ENCODE measurements around the gene CHST11. TPM values are rescaled to one million over a fixed set of nuclear protein-coding genes. Genes with fewer than 3 reads are reported as not detected.

Gene CHST11
- total and polyA plus RNA-seq, 7 experiments from 2014 or later: 23.4 to 74.3 (median 32.0) TPM

- peaks cover 0 to 14% of the 10 kb centered on the region in 2 donors for H3K4me1 ChIP-seq (ENCODE audit: control insufficient read depth in 2 of 2, insufficient read depth in 2 of 2, low read length in 2 of 2)
- Mint-ChIP-seq H3K27me3 (no peaks in the 10 kb centered on the region), H3K4me3 (no peak overlapping the region), H3K27ac (peak overlapping the region in 1 of 9 donors; percentile 1), H3K4me1 (peaks cover 21 to 37% (median 30%) of the 10 kb centered on the region in 7 donors), H3K36me3 (peaks cover 0 to 23% (median 14%) of the 10 kb centered on the region in 5 donors), H3K9me3 (peaks cover 0 to under 1% (median 0%) of the 10 kb centered on the region in 11 donors)
- H3K27ac ChIP-seq (ENCODE audit: low read depth, low read length): no peak overlapping the region
- intact Hi-C loops (cut with micrococcal nuclease): no loop called here
- POLR2A ChIA-PET: no interaction called here
- no peaks in the 10 kb centered on the region for H3K27me3 ChIP-seq (ENCODE audit: control insufficient read depth in 2 of 2, insufficient read depth in 2 of 2, low read length in 2 of 2)
- H3K36me3 ChIP-seq (ENCODE audit: control insufficient read depth in 2 of 3, insufficient read depth in 3 of 3, low read length in 3 of 3): no peaks in the 10 kb centered on the region
- ATAC-seq (no peak), DNase-seq (no peak)
- no peaks in the 10 kb centered on the region for H3K9me3 ChIP-seq (ENCODE audit: control insufficient read depth in 2 of 3, low read length in 3 of 3)
- CTCF ChIA-PET: no interaction called here
- H3K4me3 ChIP-seq (ENCODE audit: low read length): no peak overlapping the region
These were observed 177.3 kb downstream of the CHST11 start for GRCh38 chr12:104634044-104634443.

GRCh38 chr12:104634852-104635251, 178.1 kb downstream of the CHST11 start:
- peaks cover 0 to 8% (median 0%) of the 10 kb centered on the region in 11 donors for H3K9me3 Mint-ChIP-seq
- H3K27ac Mint-ChIP-seq: peak overlapping the region in 1 of 9 donors; percentile 36
- Histone ChIP-seq H3K27ac (ENCODE audit: low read depth, low read length) (no peak overlapping the region), H3K36me3 (ENCODE audit: control insufficient read depth in 2 of 3, insufficient read depth in 3 of 3, low read length in 3 of 3) (no peaks in the 10 kb centered on the region), H3K4me3 (ENCODE audit: low read length) (no peak overlapping the region), H3K9me3 (ENCODE audit: control insufficient read depth in 2 of 3, low read length in 3 of 3) (no peaks in the 10 kb centered on the region), H3K4me1 (ENCODE audit: control insufficient read depth in 2 of 2, insufficient read depth in 2 of 2, low read length in 2 of 2) (peaks cover 0 to 14% of the 10 kb centered on the region in 2 donors), H3K27me3 (ENCODE audit: control insufficient read depth in 2 of 2, insufficient read depth in 2 of 2, low read length in 2 of 2) (no peaks in the 10 kb centered on the region)
- peaks cover 0 to 31% (median 22%) of the 10 kb centered on the region in 5 donors for H3K36me3 Mint-ChIP-seq
- no peak overlapping the region for H3K4me3 Mint-ChIP-seq
- ChIA-PET POLR2A (no interaction called here), CTCF (no interaction called here)
- intact Hi-C loops (cut with micrococcal nuclease): no loop called here
- no peak for DNase-seq
- ATAC-seq: no peak
- peaks cover 21 to 44% (median 30%) of the 10 kb centered on the region in 7 donors for H3K4me1 Mint-ChIP-seq
- no peaks in the 10 kb centered on the region for H3K27me3 Mint-ChIP-seq

GRCh38 chr12:104635607-104636343, 179.0 kb downstream of the CHST11 start:
- no peak overlapping the region for H3K4me3 ChIP-seq (ENCODE audit: low read length)
- intact Hi-C loops (cut with micrococcal nuclease): no loop called here
- H3K27me3 Mint-ChIP-seq: no peaks in the 10 kb centered on the region
- no peaks in the 10 kb centered on the region for H3K27me3 ChIP-seq (ENCODE audit: control insufficient read depth in 2 of 2, insufficient read depth in 2 of 2, low read length in 2 of 2)
- peaks cover 21 to 48% (median 27%) of the 10 kb centered on the region in 7 donors for H3K4me1 Mint-ChIP-seq
- H3K27ac Mint-ChIP-seq: peak overlapping the region in 1 of 9 donors; percentile 78
- H3K27ac ChIP-seq (ENCODE audit: low read depth, low read length): no peak overlapping the region
- no peak for ATAC-seq
- CTCF ChIA-PET: no interaction called here
- no peaks in the 10 kb centered on the region for H3K36me3 ChIP-seq (ENCODE audit: control insufficient read depth in 2 of 3, insufficient read depth in 3 of 3, low read length in 3 of 3)
- POLR2A ChIA-PET: interaction anchor here (0.7 kb wide), 1 partner anchor 282 kb away, joined by 4 read pairs; no protein-coding TSS in a partner anchor
- peaks cover 0 to 40% (median 29%) of the 10 kb centered on the region in 5 donors for H3K36me3 Mint-ChIP-seq
- H3K4me3 Mint-ChIP-seq: no peak overlapping the region
- peaks cover 0 to 14% of the 10 kb centered on the region in 2 donors for H3K4me1 ChIP-seq (ENCODE audit: control insufficient read depth in 2 of 2, insufficient read depth in 2 of 2, low read length in 2 of 2)
- no peaks in the 10 kb centered on the region for H3K9me3 ChIP-seq (ENCODE audit: control insufficient read depth in 2 of 3, low read length in 3 of 3)
- no peak for DNase-seq
- peaks cover 0 to 13% (median 4%) of the 10 kb centered on the region in 11 donors for H3K9me3 Mint-ChIP-seq

DNA sequence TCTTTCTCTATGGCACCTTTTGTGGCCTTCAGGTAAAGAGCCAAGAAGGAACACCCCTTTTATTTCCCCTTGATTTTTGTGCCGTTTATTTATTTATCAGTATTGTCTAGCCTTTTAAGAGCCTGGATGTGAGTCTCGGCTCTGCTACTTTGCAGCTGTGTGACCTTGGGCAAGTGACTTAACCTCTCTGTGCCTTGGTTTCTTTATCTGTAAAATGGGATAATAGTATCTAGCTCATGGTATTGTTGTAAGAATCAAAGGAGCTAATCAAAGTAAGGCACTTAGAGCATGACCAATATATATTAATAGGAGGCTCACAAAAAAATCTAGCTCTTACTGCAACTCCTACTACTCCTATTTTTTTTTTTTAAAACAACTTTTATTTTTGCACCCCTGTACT, 179.7 kb downstream of the CHST11 start:
- no peak for ATAC-seq
- Histone ChIP-seq H3K9me3 (ENCODE audit: control insufficient read depth in 2 of 3, low read length in 3 of 3) (no peaks in the 10 kb centered on the region), H3K27ac (ENCODE audit: low read depth, low read length) (no peak overlapping the region), H3K4me1 (ENCODE audit: control insufficient read depth in 2 of 2, insufficient read depth in 2 of 2, low read length in 2 of 2) (peaks cover 0 to 14% of the 10 kb centered on the region in 2 donors), H3K4me3 (ENCODE audit: low read length) (no peak overlapping the region), H3K27me3 (ENCODE audit: control insufficient read depth in 2 of 2, insufficient read depth in 2 of 2, low read length in 2 of 2) (no peaks in the 10 kb centered on the region), H3K36me3 (ENCODE audit: control insufficient read depth in 2 of 3, insufficient read depth in 3 of 3, low read length in 3 of 3) (no peaks in the 10 kb centered on the region)
- peaks cover 0 to 40% (median 34%) of the 10 kb centered on the region in 5 donors for H3K36me3 Mint-ChIP-seq
- peaks cover 0 to 17% (median 4%) of the 10 kb centered on the region in 11 donors for H3K9me3 Mint-ChIP-seq
- peak overlapping the region in 1 of 9 donors; percentile 78 for H3K27ac Mint-ChIP-seq
- ChIA-PET POLR2A (no interaction called here), CTCF (no interaction called here)
- no peak overlapping the region for H3K4me3 Mint-ChIP-seq
- intact Hi-C loops (cut with micrococcal nuclease): no loop called here
- no peak for DNase-seq
- no peaks in the 10 kb centered on the region for H3K27me3 Mint-ChIP-seq
- H3K4me1 Mint-ChIP-seq: peaks cover 21 to 48% (median 26%) of the 10 kb centered on the region in 7 donors

DNA sequence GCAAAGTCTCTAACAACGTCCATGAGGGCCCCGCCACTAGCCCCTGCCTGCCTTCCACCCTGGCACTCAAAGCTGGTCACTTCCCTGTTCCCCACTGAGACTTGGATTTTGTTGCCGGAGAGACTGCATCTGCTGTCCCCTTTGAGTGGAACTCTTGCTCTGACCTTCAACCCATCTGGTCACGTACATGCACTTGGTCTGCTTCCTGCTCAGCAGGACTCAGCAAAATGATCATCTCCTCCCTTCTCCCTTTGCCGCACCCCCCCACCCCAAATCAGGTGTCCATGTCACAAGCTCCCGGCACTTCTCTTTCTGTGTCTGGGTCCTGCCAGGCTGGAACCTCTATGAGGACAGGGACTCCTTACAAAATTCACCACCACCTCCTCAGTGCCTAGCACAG, 180.9 kb downstream of the CHST11 start:
- Mint-ChIP-seq H3K27ac (peak overlapping the region in 3 of 9 donors; percentile 10 to 53 (median 43)), H3K27me3 (no peaks in the 10 kb centered on the region), H3K4me3 (no peak overlapping the region), H3K9me3 (peaks cover 0 to 17% (median 4%) of the 10 kb centered on the region in 11 donors), H3K36me3 (peaks cover 0 to 43% (median 30%) of the 10 kb centered on the region in 5 donors), H3K4me1 (peaks cover 17 to 44% (median 25%) of the 10 kb centered on the region in 7 donors)
- Histone ChIP-seq H3K4me1 (ENCODE audit: control insufficient read depth in 2 of 2, insufficient read depth in 2 of 2, low read length in 2 of 2) (peaks cover 0 to 14% of the 10 kb centered on the region in 2 donors), H3K27me3 (ENCODE audit: control insufficient read depth in 2 of 2, insufficient read depth in 2 of 2, low read length in 2 of 2) (no peaks in the 10 kb centered on the region), H3K27ac (ENCODE audit: low read depth, low read length) (no peak overlapping the region), H3K36me3 (ENCODE audit: control insufficient read depth in 2 of 3, insufficient read depth in 3 of 3, low read length in 3 of 3) (no peaks in the 10 kb centered on the region), H3K4me3 (ENCODE audit: low read length) (no peak overlapping the region), H3K9me3 (ENCODE audit: control insufficient read depth in 2 of 3, low read length in 3 of 3) (no peaks in the 10 kb centered on the region)
- ChIA-PET POLR2A (interaction anchor here (0.6 kb wide), 1 partner anchor 83 kb away, joined by 5 read pairs; no protein-coding TSS in a partner anchor), CTCF (no interaction called here)
- ATAC-seq (peak; percentile 13), DNase-seq (no peak)
- intact Hi-C loops (cut with micrococcal nuclease): no loop called here

- H3K36me3 Mint-ChIP-seq: peaks cover 0 to 44% (median 30%) of the 10 kb centered on the region in 5 donors
- H3K27ac ChIP-seq (ENCODE audit: low read depth, low read length): no peak overlapping the region
- no peak overlapping the region for H3K4me3 ChIP-seq (ENCODE audit: low read length)
- no peaks in the 10 kb centered on the region for H3K36me3 ChIP-seq (ENCODE audit: control insufficient read depth in 2 of 3, insufficient read depth in 3 of 3, low read length in 3 of 3)
- H3K4me1 Mint-ChIP-seq: peaks cover 17 to 49% (median 25%) of the 10 kb centered on the region in 7 donors
- no peak overlapping the region for H3K4me3 Mint-ChIP-seq
- peaks cover 2 to 16% of the 10 kb centered on the region in 2 donors for H3K4me1 ChIP-seq (ENCODE audit: control insufficient read depth in 2 of 2, insufficient read depth in 2 of 2, low read length in 2 of 2)
- no peaks in the 10 kb centered on the region for H3K27me3 ChIP-seq (ENCODE audit: control insufficient read depth in 2 of 2, insufficient read depth in 2 of 2, low read length in 2 of 2)
- peaks cover 0 to 17% (median 4%) of the 10 kb centered on the region in 11 donors for H3K9me3 Mint-ChIP-seq
- peak overlapping the region in 2 of 9 donors; percentile 20 to 53 for H3K27ac Mint-ChIP-seq
- no peaks in the 10 kb centered on the region for H3K9me3 ChIP-seq (ENCODE audit: control insufficient read depth in 2 of 3, low read length in 3 of 3)
- no peak for DNase-seq
- ATAC-seq: no peak
- ChIA-PET POLR2A (interaction anchor here (0.6 kb wide), 1 partner anchor 82 kb away, joined by 5 read pairs; no protein-coding TSS in a partner anchor), CTCF (no interaction called here)
- no peaks in the 10 kb centered on the region for H3K27me3 Mint-ChIP-seq
- intact Hi-C loops (cut with micrococcal nuclease): no loop called here
These were observed 181.6 kb downstream of the CHST11 start for GRCh38 chr12:104638218-104638850.
